Endothelial cell of umbilical vein (primary cell): ENCODE results near the gene SLC4A11. TPM values are rescaled to one million over a fixed set of nuclear protein-coding genes. Genes with fewer than 3 reads are reported as not detected.

Experiments
- BruUV-seq: library from RNA; stranded (reverse); fragments of 400-500 nt; replicated peaks from 2 replicates; lab custom pipeline; 2021; lab: Mats Ljungman, UMichigan
- CTCF ChIA-PET: fragments of 300-600, 350-600 bp; sonication (Branson Sonifier 250); formaldehyde crosslinking; loops from one replicate; lab custom pipeline; 2021; ENCODE audit warnings: antibody characterized with exemption, inconsistent platforms; lab: Charles Lee
- POLR2A ChIA-PET: fragments of 300-600, 350-600 bp; sonication (Branson Sonifier 250); formaldehyde crosslinking; loops from one replicate; lab custom pipeline; 2021; ENCODE audit warnings: antibody characterized with exemption, inconsistent platforms; lab: Charles Lee
- DNase-seq: peaks from one replicate; pipeline ENCODE4 v3.0.0-alpha.2; 2011; ENCODE audit warnings: low read depth, low spot score
- FAIRE-seq: peaks from 2 replicates; lab custom pipeline; 2011; peaks lifted over from hg19 to GRCh38; lab: Jason Lieb, UNC
- H2AFZ ChIP-seq: 2 replicates; pipeline ENCODE4 v1.6.0; 2012; ENCODE audit warnings: low read depth, low read length, control low read depth, inconsistent platforms
- H3K27ac ChIP-seq: 2 replicates; pipeline ENCODE4 v1.5.1; 2011; ENCODE audit warnings: low read depth, mild to moderate bottlenecking, control low read depth, low read length, moderate library complexity; ENCODE audit not compliant: insufficient read depth
- H3K27me3 ChIP-seq, 2 experiments: 2 replicates each; pipeline versions ENCODE4 v1.6.0 to v1.6.1; 2011; ENCODE audit warnings: low read length in 2 of 2, mixed read lengths in 1 of 2; ENCODE audit not compliant: control insufficient read depth in 2 of 2, insufficient read depth in 2 of 2
- H3K36me3 ChIP-seq, 2 experiments: 2 replicates in 1 of 2; 3 replicates in 1 of 2; pipeline ENCODE4 v1.5.1; 2011; ENCODE audit warnings: low read length in 2 of 2, mild to moderate bottlenecking in 1 of 2, moderate library complexity in 1 of 2; ENCODE audit not compliant: control insufficient read depth in 2 of 2, insufficient read depth in 2 of 2; ENCODE audit errors: extremely low read depth in 1 of 2
- H3K4me1 ChIP-seq: 3 replicates; pipeline ENCODE4 v1.5.1; 2011; ENCODE audit warnings: mild to moderate bottlenecking, low read length; ENCODE audit not compliant: control insufficient read depth, insufficient read depth; ENCODE audit errors: extremely low read depth
- H3K4me2 ChIP-seq: 2 replicates; pipeline ENCODE4 v1.6.1; 2011; ENCODE audit warnings: low read length, control low read depth, mixed read lengths; ENCODE audit not compliant: insufficient read depth
- H3K4me3 ChIP-seq, 3 experiments: fragments of 200-600 bp in 1 of 3; sonication (generic), shearing (Covaris generic) in 1 of 3; replicated peaks in 1 of 3; 2 replicates each; pipeline ENCODE4 v1.5.1; 2011 to 2016; ENCODE audit warnings: control low read depth in 3 of 3, low read length in 3 of 3, mild to moderate bottlenecking in 2 of 3, inconsistent platforms in 1 of 3, low read depth in 1 of 3, moderate library complexity in 1 of 3; ENCODE audit not compliant: insufficient read depth in 1 of 3
- H3K79me2 ChIP-seq: 2 replicates; pipeline ENCODE4 v1.6.0; 2012; ENCODE audit warnings: low read length, inconsistent platforms; ENCODE audit not compliant: control insufficient read depth, insufficient read depth
- H3K9ac ChIP-seq: replicated peaks from 2 replicates; pipeline ENCODE3; 2011; ENCODE audit warnings: low read length, control low read depth; ENCODE audit not compliant: insufficient read depth; ENCODE audit errors: extremely low read depth
- H3K9me1 ChIP-seq: replicated peaks from 3 replicates; pipeline ENCODE4 v1.6.0; 2011; ENCODE audit warnings: mild to moderate bottlenecking, low read length; ENCODE audit not compliant: control insufficient read depth, insufficient read depth; ENCODE audit errors: extremely low read depth
- H3K9me3 ChIP-seq: replicated peaks from 2 replicates; pipeline ENCODE4 v1.5.1; 2012; ENCODE audit warnings: low read length, inconsistent platforms; ENCODE audit not compliant: control insufficient read depth, insufficient read depth
- H4K20me1 ChIP-seq: replicated peaks from 2 replicates; pipeline ENCODE3; 2011; ENCODE audit warnings: mild to moderate bottlenecking, low read length; ENCODE audit not compliant: control insufficient read depth, insufficient read depth; ENCODE audit errors: extremely low read depth
- CTCF ChIP-seq, 2 donors: IDR thresholded peaks; 1 replicate in 1 of 2; 2 replicates in 1 of 2; pipeline ENCODE4 v1.5.1; 2011; ENCODE audit warnings: low read length in 2 of 2, mild to moderate bottlenecking in 2 of 2, moderate library complexity in 2 of 2, control low read depth in 1 of 2, inconsistent platforms in 1 of 2, low read depth in 1 of 2; ENCODE audit not compliant: insufficient read depth in 1 of 2; ENCODE audit errors: extremely low read depth in 1 of 2
- EZH2 ChIP-seq: IDR thresholded peaks from 2 replicates; pipeline ENCODE4 v1.6.1; 2012; ENCODE audit warnings: borderline replicate concordance, low read depth, mild to moderate bottlenecking, moderate library complexity, low read length, inconsistent platforms; ENCODE audit not compliant: severe bottlenecking
- GATA2 ChIP-seq: IDR thresholded peaks from 2 replicates; pipeline ENCODE4 v1.7.0; 2011; ENCODE audit warnings: low read depth, mild to moderate bottlenecking, moderate library complexity, mixed read lengths, low read length; ENCODE audit not compliant: insufficient read length, insufficient read depth
- JUN ChIP-seq: IDR thresholded peaks from 2 replicates; pipeline ENCODE4 v1.6.1; 2011; ENCODE audit warnings: borderline replicate concordance, low read depth; ENCODE audit not compliant: insufficient read length, insufficient read depth
- MYC ChIP-seq: IDR thresholded peaks from one replicate; pipeline ENCODE4 v1.6.1; 2011; ENCODE audit warnings: mild to moderate bottlenecking, low read depth, low read length
- POLR2A ChIP-seq: IDR thresholded peaks from 2 replicates; pipeline ENCODE4 v1.6.1; 2012; ENCODE audit warnings: low read depth, mild to moderate bottlenecking, control low read depth, low read length
- dilution Hi-C: fragments of 300-500 bp; cut with MboI; formaldehyde crosslinking; loops from one replicate; pipeline ENCODE4 v1.15.0; 2019; ENCODE audit warnings: low sequenced_read_pairs; ENCODE audit not compliant: extremely low pct_ligation_motif_present
- intact Hi-C: fragments of 100-400 bp; cut with micrococcal nuclease; formaldehyde crosslinking; loops from one replicate; pipeline ENCODE4 v1.10.0; 2022
- polyA plus RNA-seq, 4 experiments: library from polyadenylated mRNA; depleted of rRNA in 3 of 4; stranded (reverse) in 3 of 4; unstranded in 1 of 4; fragments of >200 nt; gene quantifications; 2 replicates each; pipeline versions ENCODE4 v1.2.1 to v1.2.3, GENCODE V29; 2011 to 2012; ENCODE audit warnings: missing spikeins in 1 of 4
- total RNA-seq: library from RNA; stranded (reverse); gene quantifications from 2 replicates; pipeline ENCODE4 v1.2.3, GENCODE V29; 2021
- TF ChIP-seq, protein P1 (sequence below): IDR thresholded peaks from 2 replicates; pipeline ENCODE4 v1.6.1; 2011; ENCODE audit not compliant: insufficient read depth, insufficient read length

SLC4A11 gene
- total and polyA plus RNA-seq, 2 donors (not counting 3 experiments of a cell fraction or from before 2014, with no cell fraction given): 5.7 to 10.2 TPM

GRCh38 chr20:3199976-3200755, 38.8 kb downstream of the SLC4A11 start:
- DNase-seq (no peak), FAIRE-seq (no peak)
- no peak overlapping the region for H3K4me3 ChIP-seq
- no peaks in the 10 kb centered on the region for H3K9me1 ChIP-seq
- TF ChIP-seq CTCF (IDR thresholded peaks at IDR 0.05; ENCODE audit: extremely low read depth in 1 of 2, insufficient read depth in 1 of 2, low read depth in 1 of 2, low read length in 2 of 2): no peak
- TF ChIP-seq EZH2: no peak
- no peak for TF ChIP-seq POLR2A
- TF ChIP-seq GATA2: no peak
- TF ChIP-seq MYC: no peak
- no peak for TF ChIP-seq JUN
- TF ChIP-seq, protein P1, sequence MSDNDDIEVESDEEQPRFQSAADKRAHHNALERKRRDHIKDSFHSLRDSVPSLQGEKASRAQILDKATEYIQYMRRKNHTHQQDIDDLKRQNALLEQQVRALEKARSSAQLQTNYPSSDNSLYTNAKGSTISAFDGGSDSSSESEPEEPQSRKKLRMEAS: no peak
- H2AFZ ChIP-seq: no peak overlapping the region
- no peak overlapping the region for H3K9ac ChIP-seq
- intact Hi-C loops (no loop called here), dilution Hi-C loops (no loop called here)
- H3K79me2 ChIP-seq: peaks cover 18% of the 10 kb centered on the region
- H3K4me1 ChIP-seq: peaks cover 8% of the 10 kb centered on the region
- no peak overlapping the region for H3K27ac ChIP-seq
- CTCF ChIA-PET: no interaction called here
- no peaks in the 10 kb centered on the region for H4K20me1 ChIP-seq
- POLR2A ChIA-PET: no interaction called here
- H3K4me2 ChIP-seq: no peak overlapping the region
- no peaks in the 10 kb centered on the region for H3K9me3 ChIP-seq
- H3K36me3 ChIP-seq: peaks cover 11 to 22% of the 10 kb centered on the region in 2 experiments
- BruUV-seq: no TSS peak
- H3K27me3 ChIP-seq: no peaks in the 10 kb centered on the region
